Measurements from ENCODE around the gene NKAIN2.

DNA sequence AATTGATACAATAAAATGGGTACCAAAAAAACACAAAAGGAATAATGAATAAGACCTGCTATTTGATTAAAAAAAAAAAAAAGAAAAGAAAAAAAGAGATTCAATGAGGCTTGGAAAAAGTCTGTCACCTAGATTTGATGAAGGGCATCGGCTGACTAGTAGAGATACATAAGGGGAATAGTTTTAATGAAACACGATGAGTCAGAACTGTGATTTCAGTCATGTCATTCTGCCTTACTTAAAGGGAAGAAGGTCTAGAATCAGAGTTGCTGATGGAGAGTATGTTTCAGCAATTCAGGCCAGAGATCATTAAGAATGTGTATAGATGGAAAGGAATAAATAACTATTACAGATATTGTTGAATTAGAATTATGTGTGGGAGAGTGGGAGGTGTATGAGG, 592.7 kb downstream of the NKAIN2 start:
- TF ChIP-seq, protein P1, sequence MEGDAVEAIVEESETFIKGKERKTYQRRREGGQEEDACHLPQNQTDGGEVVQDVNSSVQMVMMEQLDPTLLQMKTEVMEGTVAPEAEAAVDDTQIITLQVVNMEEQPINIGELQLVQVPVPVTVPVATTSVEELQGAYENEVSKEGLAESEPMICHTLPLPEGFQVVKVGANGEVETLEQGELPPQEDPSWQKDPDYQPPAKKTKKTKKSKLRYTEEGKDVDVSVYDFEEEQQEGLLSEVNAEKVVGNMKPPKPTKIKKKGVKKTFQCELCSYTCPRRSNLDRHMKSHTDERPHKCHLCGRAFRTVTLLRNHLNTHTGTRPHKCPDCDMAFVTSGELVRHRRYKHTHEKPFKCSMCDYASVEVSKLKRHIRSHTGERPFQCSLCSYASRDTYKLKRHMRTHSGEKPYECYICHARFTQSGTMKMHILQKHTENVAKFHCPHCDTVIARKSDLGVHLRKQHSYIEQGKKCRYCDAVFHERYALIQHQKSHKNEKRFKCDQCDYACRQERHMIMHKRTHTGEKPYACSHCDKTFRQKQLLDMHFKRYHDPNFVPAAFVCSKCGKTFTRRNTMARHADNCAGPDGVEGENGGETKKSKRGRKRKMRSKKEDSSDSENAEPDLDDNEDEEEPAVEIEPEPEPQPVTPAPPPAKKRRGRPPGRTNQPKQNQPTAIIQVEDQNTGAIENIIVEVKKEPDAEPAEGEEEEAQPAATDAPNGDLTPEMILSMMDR (IDR thresholded peaks at IDR 0.05): no peak
- TF ChIP-seq POLR2A (IDR thresholded peaks at IDR 0.05): no peak
- TF ChIP-seq EP300 (IDR thresholded peaks at IDR 0.05): no peak
- TF ChIP-seq POLR2AphosphoS5 (IDR thresholded peaks at IDR 0.05): no peak

Data from sigmoid colon (tissue), 4 donors.